Stimulated activated naive CD8-positive, alpha-beta T cell treated with anti-CD3 and anti-CD28 coated beads, Interleukin-15, Interleukin-2, amounts not matched to agents 100 ng/mL and 50 ng/mL, for 24 hours (primary cell): Measurements from ENCODE around the gene ARID1B.

ENCODE experiments used
- H3K27ac Mint-ChIP-seq: one replicate; pipeline ENCODE4 v1.8.0; 2021; ENCODE audit warnings: mild to moderate bottlenecking, mixed read lengths
- H3K27me3 Mint-ChIP-seq: one replicate; pipeline ENCODE4 v1.8.0; 2021; ENCODE audit warnings: mixed read lengths
- H3K36me3 Mint-ChIP-seq: one replicate; pipeline ENCODE4 v1.8.0; 2021; ENCODE audit warnings: low read depth, mixed read lengths
- H3K4me1 Mint-ChIP-seq: one replicate; pipeline ENCODE4 v1.8.0; 2021; ENCODE audit warnings: low read depth, mixed read lengths
- H3K4me3 Mint-ChIP-seq: one replicate; pipeline ENCODE4 v1.8.0; 2021; ENCODE audit warnings: mild to moderate bottlenecking, mixed read lengths
- H3K9me3 Mint-ChIP-seq: one replicate; pipeline ENCODE4 v1.8.0; 2021; ENCODE audit warnings: mixed read lengths

Gene ARID1B

GRCh38 chr6:156821707-156822106 lies 44.5 kb downstream of the ARID1B start:
- H3K27me3 Mint-ChIP-seq: no peaks in the 10 kb centered on the region
- H3K36me3 Mint-ChIP-seq: peaks cover 8% of the 10 kb centered on the region
- peaks cover 86% of the 10 kb centered on the region for H3K4me1 Mint-ChIP-seq
- H3K9me3 Mint-ChIP-seq: no peaks in the 10 kb centered on the region
- H3K4me3 Mint-ChIP-seq: no peak overlapping the region
- no peak overlapping the region for H3K27ac Mint-ChIP-seq

- Mint-ChIP-seq H3K9me3 (no peaks in the 10 kb centered on the region), H3K36me3 (peaks cover 8% of the 10 kb centered on the region), H3K27ac (no peak overlapping the region), H3K27me3 (no peaks in the 10 kb centered on the region), H3K4me1 (peaks cover 86% of the 10 kb centered on the region), H3K4me3 (no peak overlapping the region)
Observed at GRCh38 chr6:156822747-156823206, 45.6 kb downstream of the ARID1B start.

- Mint-ChIP-seq H3K4me3 (no peak overlapping the region), H3K27ac (no peak overlapping the region), H3K36me3 (peaks cover 10% of the 10 kb centered on the region), H3K27me3 (no peaks in the 10 kb centered on the region), H3K4me1 (peaks cover 91% of the 10 kb centered on the region), H3K9me3 (no peaks in the 10 kb centered on the region)
Observed at GRCh38 chr6:156824142-156824541, 47.0 kb downstream of the ARID1B start.

- Mint-ChIP-seq H3K27ac (peak overlapping the region; percentile 14), H3K36me3 (peaks cover 21% of the 10 kb centered on the region), H3K4me3 (no peak overlapping the region), H3K4me1 (peaks cover 79% of the 10 kb centered on the region), H3K9me3 (no peaks in the 10 kb centered on the region), H3K27me3 (no peaks in the 10 kb centered on the region)
Observed at GRCh38 chr6:156825475-156825874, 48.3 kb downstream of the ARID1B start.

GRCh38 chr6:156826290-156826955 lies 49.2 kb downstream of the ARID1B start:
- Mint-ChIP-seq H3K9me3 (no peaks in the 10 kb centered on the region), H3K27ac (peak overlapping the region; percentile 10)

GRCh38 chr6:156827382-156827781 lies 50.2 kb downstream of the ARID1B start:
- H3K27ac Mint-ChIP-seq: peak overlapping the region; percentile 2
- no peaks in the 10 kb centered on the region for H3K27me3 Mint-ChIP-seq
- H3K4me1 Mint-ChIP-seq: peaks cover 80% of the 10 kb centered on the region
- H3K36me3 Mint-ChIP-seq: peaks cover 36% of the 10 kb centered on the region
- H3K4me3 Mint-ChIP-seq: no peak overlapping the region
- H3K9me3 Mint-ChIP-seq: no peaks in the 10 kb centered on the region

More at GRCh38 chr6:156826290-156826955, 49.2 kb downstream of the ARID1B start:
- Mint-ChIP-seq H3K4me3 (no peak overlapping the region), H3K4me1 (peaks cover 80% of the 10 kb centered on the region), H3K27me3 (no peaks in the 10 kb centered on the region), H3K36me3 (peaks cover 31% of the 10 kb centered on the region)

GRCh38 chr6:156828280-156828703 lies 51.1 kb downstream of the ARID1B start:
- peaks cover 77% of the 10 kb centered on the region for H3K4me1 Mint-ChIP-seq
- no peak overlapping the region for H3K4me3 Mint-ChIP-seq
- H3K27ac Mint-ChIP-seq: peak overlapping the region; percentile 71
- H3K9me3 Mint-ChIP-seq: no peaks in the 10 kb centered on the region
- H3K27me3 Mint-ChIP-seq: no peaks in the 10 kb centered on the region
- H3K36me3 Mint-ChIP-seq: peaks cover 32% of the 10 kb centered on the region

- no peaks in the 10 kb centered on the region for H3K9me3 Mint-ChIP-seq
- no peaks in the 10 kb centered on the region for H3K27me3 Mint-ChIP-seq
- no peak overlapping the region for H3K27ac Mint-ChIP-seq
- H3K4me3 Mint-ChIP-seq: no peak overlapping the region
- peaks cover 65% of the 10 kb centered on the region for H3K4me1 Mint-ChIP-seq
- H3K36me3 Mint-ChIP-seq: peaks cover 37% of the 10 kb centered on the region
Observed at GRCh38 chr6:156830126-156830525, 52.9 kb downstream of the ARID1B start.

- Mint-ChIP-seq H3K4me3 (no peak overlapping the region), H3K27me3 (no peaks in the 10 kb centered on the region), H3K36me3 (peaks cover 43% of the 10 kb centered on the region), H3K27ac (no peak overlapping the region), H3K9me3 (no peaks in the 10 kb centered on the region), H3K4me1 (peaks cover 51% of the 10 kb centered on the region)
Observed at GRCh38 chr6:156832231-156832647, 55.1 kb downstream of the ARID1B start.

GRCh38 chr6:156832669-156833068 lies 55.5 kb downstream of the ARID1B start:
- Mint-ChIP-seq H3K27ac (no peak overlapping the region), H3K36me3 (peaks cover 43% of the 10 kb centered on the region), H3K27me3 (no peaks in the 10 kb centered on the region), H3K9me3 (no peaks in the 10 kb centered on the region), H3K4me1 (peaks cover 47% of the 10 kb centered on the region), H3K4me3 (no peak overlapping the region)

GRCh38 chr6:156833755-156834154 lies 56.6 kb downstream of the ARID1B start:
- Mint-ChIP-seq H3K27ac (no peak overlapping the region), H3K9me3 (no peaks in the 10 kb centered on the region), H3K4me3 (no peak overlapping the region), H3K4me1 (peaks cover 38% of the 10 kb centered on the region), H3K36me3 (peaks cover 43% of the 10 kb centered on the region), H3K27me3 (no peaks in the 10 kb centered on the region)

GRCh38 chr6:156839129-156839528 lies 62.0 kb downstream of the ARID1B start:
- Mint-ChIP-seq H3K4me1 (peaks cover 54% of the 10 kb centered on the region), H3K36me3 (peaks cover 7% of the 10 kb centered on the region), H3K27me3 (no peaks in the 10 kb centered on the region), H3K9me3 (no peaks in the 10 kb centered on the region), H3K4me3 (no peak overlapping the region), H3K27ac (no peak overlapping the region)

- no peaks in the 10 kb centered on the region for H3K9me3 Mint-ChIP-seq
- H3K27me3 Mint-ChIP-seq: no peaks in the 10 kb centered on the region
- no peak overlapping the region for H3K27ac Mint-ChIP-seq
- H3K4me3 Mint-ChIP-seq: no peak overlapping the region
- H3K36me3 Mint-ChIP-seq: peaks cover 7% of the 10 kb centered on the region
- H3K4me1 Mint-ChIP-seq: peaks cover 58% of the 10 kb centered on the region
Observed at GRCh38 chr6:156839591-156840001, 62.4 kb downstream of the ARID1B start.

- Mint-ChIP-seq H3K27me3 (no peaks in the 10 kb centered on the region), H3K36me3 (peaks cover 7% of the 10 kb centered on the region), H3K9me3 (no peaks in the 10 kb centered on the region), H3K4me3 (no peak overlapping the region), H3K27ac (no peak overlapping the region), H3K4me1 (peaks cover 64% of the 10 kb centered on the region)
Observed at GRCh38 chr6:156840136-156840535, 63.0 kb downstream of the ARID1B start.

GRCh38 chr6:156840606-156841005 lies 63.4 kb downstream of the ARID1B start:
- Mint-ChIP-seq H3K9me3 (no peaks in the 10 kb centered on the region), H3K36me3 (peaks cover 8% of the 10 kb centered on the region), H3K27ac (no peak overlapping the region), H3K4me3 (no peak overlapping the region), H3K27me3 (no peaks in the 10 kb centered on the region), H3K4me1 (peaks cover 68% of the 10 kb centered on the region)

- H3K4me3 Mint-ChIP-seq: no peak overlapping the region
- peaks cover 69% of the 10 kb centered on the region for H3K4me1 Mint-ChIP-seq
- H3K27ac Mint-ChIP-seq: peak overlapping the region; percentile 21
Observed at GRCh38 chr6:156841508-156841907, 64.3 kb downstream of the ARID1B start.

More at GRCh38 chr6:156841508-156841907, 64.3 kb downstream of the ARID1B start:
- Mint-ChIP-seq H3K27me3 (no peaks in the 10 kb centered on the region), H3K36me3 (peaks cover 5% of the 10 kb centered on the region), H3K9me3 (no peaks in the 10 kb centered on the region)
